HEK293T (cell line): Measurements from ENCODE around the gene ASB12.

Experiments used
- CTCF ChIA-PET: fragments of 350-600 bp; formaldehyde crosslinking; extraction: SDS; loops from one replicate; lab custom pipeline; 2021; ENCODE audit warnings: antibody characterized with exemption, inconsistent platforms; lab: Yijun Ruan, JAX
- POLR2A ChIA-PET: fragments of 350-600 bp; formaldehyde crosslinking; extraction: SDS; loops from one replicate; lab custom pipeline; 2020; ENCODE audit warnings: antibody characterized with exemption, inconsistent platforms; lab: Yijun Ruan, JAX
- DNase-seq: peaks from one replicate; pipeline ENCODE4 v3.0.0; 2012; ENCODE audit warnings: mixed read lengths; ENCODE audit errors: extremely low spot score
- ARNT ChIP-seq: fragments of 450-650 bp; IDR thresholded peaks from 2 replicates; pipeline ENCODE4 v1.6.1; 2017; ENCODE audit warnings: mild to moderate bottlenecking
- BHLHE40 ChIP-seq: fragments of 450-650 bp; IDR thresholded peaks from 2 replicates; pipeline ENCODE4 v1.6.1; 2016; ENCODE audit warnings: mild to moderate bottlenecking, moderate library complexity, borderline replicate concordance
- CTBP1 ChIP-seq: fragments of 450-650 bp; IDR thresholded peaks from 2 replicates; pipeline ENCODE4 v1.6.1; 2016; ENCODE audit warnings: borderline replicate concordance
- ELF4 ChIP-seq: fragments of 450-650 bp; IDR thresholded peaks from 2 replicates; pipeline ENCODE4 v1.6.1; 2017; ENCODE audit warnings: antibody characterized with exemption
- FOXA1 ChIP-seq: fragments of 450-650 bp; IDR thresholded peaks from 2 replicates; pipeline ENCODE4 v1.6.1; 2016; ENCODE audit warnings: mild to moderate bottlenecking
- FOXK2 ChIP-seq: fragments of 450-650 bp; IDR thresholded peaks from 2 replicates; pipeline ENCODE4 v1.6.1; 2016; ENCODE audit warnings: mild to moderate bottlenecking
- FOXM1 ChIP-seq: fragments of 450-650 bp; IDR thresholded peaks from 2 replicates; pipeline ENCODE4 v1.6.1; 2017; ENCODE audit warnings: mild to moderate bottlenecking, borderline replicate concordance
- HDGF ChIP-seq: fragments of 450-650 bp; IDR thresholded peaks from 2 replicates; pipeline ENCODE4 v1.6.1; 2017; ENCODE audit warnings: antibody characterized with exemption, borderline replicate concordance
- L3MBTL2 ChIP-seq: fragments of 450-650 bp; conservative IDR thresholded peaks from 2 replicates; pipeline ENCODE4 v1.6.1; 2016; ENCODE audit warnings: mild to moderate bottlenecking
- LEF1 ChIP-seq: fragments of 450-650 bp; IDR thresholded peaks from 2 replicates; pipeline ENCODE4 v1.6.1; 2017; ENCODE audit warnings: mild to moderate bottlenecking, borderline replicate concordance
- NFRKB ChIP-seq: fragments of 450-650 bp; IDR thresholded peaks from 2 replicates; pipeline ENCODE4 v1.6.1; 2016; ENCODE audit warnings: mild to moderate bottlenecking, moderate library complexity
- SP1 ChIP-seq: fragments of 450-650 bp; IDR thresholded peaks from 2 replicates; pipeline ENCODE4 v1.6.1; 2017
- SUZ12 ChIP-seq: fragments of 450-650 bp; IDR thresholded peaks from 2 replicates; pipeline ENCODE4 v1.6.1; 2016; ENCODE audit warnings: mild to moderate bottlenecking
- TARDBP ChIP-seq: fragments of 450-650 bp; IDR thresholded peaks from 2 replicates; pipeline ENCODE4 v1.6.1; 2016
- ZNF384 ChIP-seq: fragments of 450-650 bp; IDR thresholded peaks from 2 replicates; pipeline ENCODE4 v1.6.1; 2016
- TF ChIP-seq, protein P1 (sequence below): fragments of 450-650 bp; IDR thresholded peaks from 2 replicates; pipeline ENCODE4 v1.6.1; 2016

ASB12 gene

DNA sequence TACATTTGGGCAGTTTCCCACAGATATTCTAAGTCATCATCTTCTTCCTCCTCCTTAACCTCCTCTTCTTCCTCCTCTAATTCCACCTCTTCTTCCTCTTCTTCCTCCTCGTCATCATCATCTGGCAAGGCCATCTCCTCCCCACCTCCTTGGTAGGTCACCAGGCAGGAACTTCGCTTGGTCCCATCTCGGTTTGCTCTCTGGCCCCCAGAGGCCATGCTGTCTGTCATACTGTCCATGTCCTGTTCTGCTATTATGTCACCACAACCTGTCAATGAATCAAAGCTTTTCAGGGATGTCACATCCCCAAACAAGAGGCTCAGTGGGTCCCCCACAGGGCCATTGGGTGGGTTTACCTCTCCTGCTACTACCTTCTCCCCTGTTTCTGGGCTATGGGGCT, 38.4 kb downstream of the ASB12 start:
- ChIA-PET POLR2A (no interaction called here), CTCF (no interaction called here)

DNA sequence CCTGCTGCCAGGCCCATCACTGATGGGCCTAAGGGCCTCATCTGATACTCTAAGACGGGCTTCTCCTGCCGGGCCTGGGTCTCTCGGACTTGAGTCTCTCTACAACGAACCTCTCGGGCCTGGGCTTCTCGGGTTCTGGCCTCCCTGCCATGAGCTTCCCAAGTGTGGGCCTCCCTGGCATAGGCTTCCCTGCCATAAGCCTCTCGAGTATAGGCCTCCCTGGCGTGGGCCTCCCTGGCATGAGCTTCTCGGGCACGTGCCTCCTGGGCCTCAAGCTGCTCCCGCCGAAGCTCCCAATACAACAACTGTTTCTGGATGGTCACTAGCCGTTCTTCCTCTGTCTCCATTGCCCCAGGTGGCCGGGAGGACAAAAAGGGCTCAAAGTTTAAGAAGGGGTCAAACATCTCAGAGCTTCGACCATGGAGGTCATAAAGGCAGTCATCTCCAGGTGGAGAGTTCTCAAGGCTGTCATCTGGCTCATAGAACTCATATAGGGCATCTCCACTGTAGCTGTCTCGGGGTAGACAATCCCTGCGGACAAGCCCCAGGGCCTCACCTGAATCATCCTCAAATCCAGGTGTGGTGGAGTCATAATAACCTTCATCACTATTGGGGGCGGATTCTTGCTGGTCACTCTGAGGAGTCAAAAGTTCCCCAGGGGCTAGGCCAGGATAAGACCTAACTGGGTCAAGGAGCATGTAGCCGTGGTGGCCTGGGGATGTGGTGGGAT, 39.0 kb downstream of the ASB12 start:
- no peak for DNase-seq
- ChIA-PET POLR2A (no interaction called here), CTCF (no interaction called here)
- TF ChIP-seq BHLHE40 (no peak), ARNT (no peak), TARDBP (no peak), SP1 (no peak), SUZ12 (no peak), ELF4 (no peak), FOXK2 (no peak)
- TF ChIP-seq, protein P1, sequence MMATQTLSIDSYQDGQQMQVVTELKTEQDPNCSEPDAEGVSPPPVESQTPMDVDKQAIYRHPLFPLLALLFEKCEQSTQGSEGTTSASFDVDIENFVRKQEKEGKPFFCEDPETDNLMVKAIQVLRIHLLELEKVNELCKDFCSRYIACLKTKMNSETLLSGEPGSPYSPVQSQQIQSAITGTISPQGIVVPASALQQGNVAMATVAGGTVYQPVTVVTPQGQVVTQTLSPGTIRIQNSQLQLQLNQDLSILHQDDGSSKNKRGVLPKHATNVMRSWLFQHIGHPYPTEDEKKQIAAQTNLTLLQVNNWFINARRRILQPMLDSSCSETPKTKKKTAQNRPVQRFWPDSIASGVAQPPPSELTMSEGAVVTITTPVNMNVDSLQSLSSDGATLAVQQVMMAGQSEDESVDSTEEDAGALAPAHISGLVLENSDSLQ = no peak

More for the DNA sequence above, 38.4 kb downstream of the ASB12 start:
- TF ChIP-seq LEF1 (no peak), FOXK2 (no peak), ZNF384 (no peak), SP1 (no peak), BHLHE40 (no peak), FOXA1 (no peak), TARDBP (no peak), CTBP1 (no peak), ELF4 (no peak)
- TF ChIP-seq, protein P1 = no peak
- DNase-seq = no peak

DNA sequence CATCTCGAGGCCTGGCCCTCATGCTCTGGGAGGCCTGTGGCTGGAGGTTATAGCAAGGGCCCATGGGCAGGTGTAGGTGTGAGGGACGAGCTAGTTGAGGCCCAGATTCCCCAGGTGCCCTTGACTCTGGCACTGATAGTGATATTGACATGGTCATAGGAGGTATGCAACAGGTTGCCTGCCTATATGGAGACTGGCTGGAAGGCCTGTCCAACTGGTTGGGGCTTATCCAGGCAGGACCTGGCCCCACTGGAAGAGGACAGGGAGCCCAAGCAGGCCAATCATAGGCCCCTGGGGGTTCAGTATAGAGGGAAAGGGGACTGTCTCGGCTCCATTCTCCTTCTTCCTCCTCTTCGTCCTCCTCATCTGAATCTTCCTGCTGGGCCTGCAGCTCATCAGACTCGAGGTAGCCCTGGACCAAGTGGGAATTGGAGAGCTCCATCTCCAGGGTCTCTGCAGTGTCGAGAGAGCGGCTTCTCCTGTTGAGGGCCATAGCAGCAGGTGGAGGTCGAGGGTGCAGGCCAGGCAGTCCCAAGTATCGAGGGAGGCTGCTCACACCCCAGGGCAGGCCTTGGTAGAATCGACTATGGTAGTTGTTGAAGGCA, 40.2 kb downstream of the ASB12 start:
- CTCF ChIA-PET = no interaction called here

DNA sequence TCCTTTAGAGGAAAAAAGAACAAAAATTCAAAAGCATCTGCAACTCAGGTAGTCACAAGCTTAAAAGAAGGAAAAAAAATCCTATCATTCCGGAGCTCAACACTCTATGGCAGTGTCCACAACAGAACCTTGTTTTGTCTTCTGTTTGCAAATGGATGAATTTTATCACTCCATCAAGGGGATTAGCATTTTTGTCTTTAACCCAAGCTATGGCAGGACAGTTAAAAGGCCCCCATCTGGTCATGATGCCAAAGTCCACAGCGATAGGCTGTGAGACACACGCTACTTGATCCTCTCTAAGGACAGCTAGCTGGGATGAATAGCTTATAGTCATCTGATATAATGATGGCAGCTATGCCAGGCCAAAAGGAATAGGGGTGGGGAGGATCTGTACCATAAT, 41.5 kb downstream of the ASB12 start:
- ChIA-PET POLR2A (no interaction called here), CTCF (interaction anchor here (0.6 kb wide), 1 partner anchor 323 kb away, joined by 3 read pairs; no protein-coding TSS in a partner anchor)
- TF ChIP-seq FOXA1 (no peak), ELF4 (no peak), LEF1 (no peak), NFRKB (no peak), SUZ12 (no peak), FOXK2 (no peak), CTBP1 (no peak), SP1 (no peak), ARNT (no peak), HDGF (no peak), FOXM1 (no peak), BHLHE40 (no peak), L3MBTL2 (no peak)
- no peak for DNase-seq

More for the DNA sequence above, 40.2 kb downstream of the ASB12 start:
- no peak for DNase-seq
- POLR2A ChIA-PET = no interaction called here
- no peak for TF ChIP-seq CTBP1
- TF ChIP-seq HDGF = no peak
- TF ChIP-seq LEF1 = no peak
- no peak for TF ChIP-seq TARDBP
- no peak for TF ChIP-seq SUZ12
- no peak for TF ChIP-seq ARNT
- TF ChIP-seq ELF4 = no peak
- TF ChIP-seq SP1 = no peak

DNA sequence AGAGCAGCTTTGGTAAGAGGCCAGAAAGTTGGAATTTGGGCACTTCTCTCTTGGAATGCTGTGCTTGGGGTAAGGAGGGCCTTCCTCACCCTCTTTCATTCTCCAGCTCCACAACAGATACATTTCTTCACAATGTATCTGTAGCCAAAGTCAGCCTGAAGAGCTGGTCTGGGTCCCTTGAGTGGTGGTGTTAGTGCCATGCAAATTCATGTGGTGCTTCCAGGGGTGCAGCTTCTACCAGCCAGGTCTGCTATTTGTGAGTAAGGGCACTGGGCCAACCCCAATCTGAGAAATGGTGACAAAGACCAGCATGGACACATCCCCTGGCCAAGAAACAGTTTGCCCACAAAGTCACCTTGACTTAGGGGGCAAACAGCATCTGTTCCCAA, 42.7 kb downstream of the ASB12 start:
- ChIA-PET CTCF (no interaction called here), POLR2A (no interaction called here)
- no peak for TF ChIP-seq BHLHE40
- no peak for TF ChIP-seq FOXK2
- no peak for TF ChIP-seq ELF4
- no peak for TF ChIP-seq L3MBTL2
- no peak for TF ChIP-seq SUZ12
- TF ChIP-seq NFRKB = no peak
- no peak for TF ChIP-seq ARNT
- TF ChIP-seq HDGF = no peak
- DNase-seq = no peak

DNA sequence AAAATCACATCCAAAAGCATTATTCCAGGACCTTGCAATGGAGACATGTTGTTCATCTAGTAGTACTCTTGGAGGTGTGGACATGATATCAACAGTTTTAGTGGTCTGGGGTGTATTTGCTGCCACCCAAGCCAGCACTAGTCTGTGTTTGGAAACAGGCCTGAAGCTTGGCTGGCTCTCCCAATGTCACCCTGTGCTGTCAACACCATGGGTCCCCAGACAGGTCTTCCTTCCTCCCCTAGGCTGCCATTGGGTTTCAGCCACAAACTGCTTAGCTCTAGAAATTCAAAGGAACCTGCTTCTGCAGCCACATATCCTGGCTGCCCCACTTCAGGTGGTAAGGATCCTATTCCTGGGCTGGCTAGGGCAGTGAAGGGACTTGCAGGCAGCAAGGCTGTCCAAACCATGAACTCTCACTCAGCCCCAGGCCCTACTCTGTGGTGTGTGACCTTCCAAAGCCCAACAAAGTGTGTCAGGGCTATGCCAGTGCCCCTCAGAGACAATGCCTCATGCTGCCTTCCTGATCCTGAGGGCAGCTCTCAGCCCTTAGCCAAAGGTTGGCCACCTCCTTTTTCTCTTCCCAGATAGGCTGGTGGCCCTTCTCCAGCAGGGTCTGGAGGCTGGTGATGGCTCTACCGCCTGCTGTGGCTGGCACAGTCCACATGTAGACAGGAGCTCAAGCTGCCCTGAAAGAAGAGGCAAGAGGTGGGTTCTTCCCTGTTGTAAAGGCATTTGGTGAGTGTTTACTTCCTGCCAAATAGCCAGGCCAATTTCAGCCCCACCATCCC, 43.2 kb downstream of the ASB12 start:
- CTCF ChIA-PET = no interaction called here
- TF ChIP-seq NFRKB (no peak), HDGF (no peak), ZNF384 (no peak), BHLHE40 (no peak), CTBP1 (no peak), ARNT (no peak)
- TF ChIP-seq, protein P1 = no peak
- POLR2A ChIA-PET = no interaction called here
- no peak for DNase-seq
